GM15510 (cell line): ENCODE data around the gene TTC8.

ENCODE experiments used
- POLR2A ChIP-seq: IDR thresholded peaks from 3 replicates; pipeline ENCODE4 v1.6.1; 2011; ENCODE audit warnings: borderline replicate concordance; ENCODE audit not compliant: insufficient read length; ENCODE audit errors: extremely low read depth

TTC8 gene

GRCh38 chr14:88848571-88848970 is 24.1 kb downstream of the TTC8 start:
- no peak for TF ChIP-seq POLR2A

- TF ChIP-seq POLR2A = no peak
These were observed 25.3 kb downstream of the TTC8 start for GRCh38 chr14:88849716-88850115.

- no peak for TF ChIP-seq POLR2A
These were observed 27.1 kb downstream of the TTC8 start for GRCh38 chr14:88851587-88851986.

- TF ChIP-seq POLR2A = no peak
These were observed 28.2 kb downstream of the TTC8 start for GRCh38 chr14:88852632-88853031.

GRCh38 chr14:88853129-88853528 is 28.7 kb downstream of the TTC8 start:
- no peak for TF ChIP-seq POLR2A

GRCh38 chr14:88856786-88857366 is 32.4 kb downstream of the TTC8 start:
- no peak for TF ChIP-seq POLR2A

- no peak for TF ChIP-seq POLR2A
These were observed 38.7 kb downstream of the TTC8 start for GRCh38 chr14:88863167-88863566.

GRCh38 chr14:88864198-88864597 is 39.7 kb downstream of the TTC8 start:
- no peak for TF ChIP-seq POLR2A

- no peak for TF ChIP-seq POLR2A
These were observed 41.9 kb downstream of the TTC8 start for GRCh38 chr14:88866305-88866704.

GRCh38 chr14:88868558-88869159 is 44.2 kb downstream of the TTC8 start:
- no peak for TF ChIP-seq POLR2A

- no peak for TF ChIP-seq POLR2A
These were observed 46.3 kb downstream of the TTC8 start for GRCh38 chr14:88870777-88871176.

- TF ChIP-seq POLR2A = no peak
These were observed 47.0 kb downstream of the TTC8 start for GRCh38 chr14:88871429-88871828.

- no peak for TF ChIP-seq POLR2A
These were observed 48.5 kb downstream of the TTC8 start for GRCh38 chr14:88872976-88873375.

- TF ChIP-seq POLR2A = no peak
These were observed 52.7 kb downstream of the TTC8 start for GRCh38 chr14:88877192-88877591.

GRCh38 chr14:88879022-88879421 is 54.6 kb downstream of the TTC8 start:
- TF ChIP-seq POLR2A = no peak

- TF ChIP-seq POLR2A = no peak
These were observed 57.8 kb downstream of the TTC8 start for GRCh38 chr14:88882236-88882635.
